ENCODE results near the gene PHF1.

DNA sequence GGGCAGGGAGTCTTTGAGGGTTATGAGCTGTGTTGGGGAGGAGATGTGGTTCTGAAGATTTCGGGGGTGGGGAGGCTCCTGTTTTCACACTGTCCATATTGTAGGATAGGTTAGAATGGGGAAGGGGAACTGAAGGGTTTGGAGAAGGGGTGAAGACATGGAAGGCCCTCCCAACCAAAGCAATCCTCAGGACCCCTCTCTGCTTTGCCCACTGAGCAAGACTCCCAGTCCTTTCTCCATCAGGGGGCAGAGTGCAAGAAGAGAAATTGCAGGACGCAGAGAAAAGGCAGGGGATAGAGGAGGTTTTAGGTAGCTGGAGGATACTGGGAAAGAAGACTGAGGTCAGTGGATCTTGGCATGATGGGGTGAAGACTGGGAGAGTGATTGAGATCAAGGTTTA, 13.0 kb downstream of the PHF1 start:
- TF ChIP-seq POLR2A (IDR thresholded peaks at IDR 0.05), result no peak
- TF ChIP-seq CTCF (IDR thresholded peaks at IDR 0.05), result no peak
